Astrocyte of the hippocampus (primary cell): ENCODE data around the gene VMAC.
A peak's percentile ranks its signal among the peaks of the same experiment; 100 is the strongest.

ENCODE experiments used
- DNase-seq: peaks from one replicate; pipeline ENCODE4 v3.0.0; 2011; ENCODE audit warnings: low read depth, low spot score

The VMAC gene

DNA sequence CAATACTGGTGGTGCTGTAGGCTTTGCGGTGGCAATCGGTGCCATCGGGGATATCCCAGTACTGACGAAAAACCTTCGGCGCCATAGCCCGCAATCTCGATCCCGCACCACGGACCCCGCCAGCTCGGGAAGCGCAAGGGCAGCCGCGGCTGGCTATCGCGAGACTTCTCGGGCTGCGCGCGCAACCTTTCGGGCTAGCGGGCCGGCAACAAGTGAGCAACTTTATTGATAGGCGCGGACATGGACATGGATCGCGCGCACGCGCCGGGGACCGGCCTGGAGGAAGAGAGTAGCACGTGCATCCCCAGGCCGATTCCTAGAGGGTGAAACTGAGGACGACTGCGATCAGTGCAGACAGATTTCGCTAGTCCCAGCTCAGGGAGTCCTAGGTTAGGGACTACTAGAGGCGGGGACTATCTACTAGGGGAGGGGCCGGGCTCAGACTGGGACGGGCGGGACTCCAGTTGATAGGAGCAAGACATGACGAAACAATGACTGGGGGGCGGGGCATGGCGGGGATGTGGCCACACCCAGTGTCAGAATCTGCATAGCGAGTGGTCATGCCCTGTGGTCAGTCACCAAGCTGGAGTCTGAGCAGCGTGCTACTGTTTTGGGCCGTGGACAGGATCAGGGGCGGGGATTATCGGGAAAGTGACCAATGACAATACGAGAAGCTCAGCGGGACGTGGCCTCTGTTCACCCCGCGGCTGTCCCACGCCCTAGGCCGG, 884 bp upstream of the VMAC start, which contains the start of gene NDUFA11:
TSS of gene NDUFA11 (minus strand) at position 167 of the 728 bp plus-strand sequence. CDS start at position 85, 82 bp downstream.
- DNase-seq = peak; percentile 98

DNA sequence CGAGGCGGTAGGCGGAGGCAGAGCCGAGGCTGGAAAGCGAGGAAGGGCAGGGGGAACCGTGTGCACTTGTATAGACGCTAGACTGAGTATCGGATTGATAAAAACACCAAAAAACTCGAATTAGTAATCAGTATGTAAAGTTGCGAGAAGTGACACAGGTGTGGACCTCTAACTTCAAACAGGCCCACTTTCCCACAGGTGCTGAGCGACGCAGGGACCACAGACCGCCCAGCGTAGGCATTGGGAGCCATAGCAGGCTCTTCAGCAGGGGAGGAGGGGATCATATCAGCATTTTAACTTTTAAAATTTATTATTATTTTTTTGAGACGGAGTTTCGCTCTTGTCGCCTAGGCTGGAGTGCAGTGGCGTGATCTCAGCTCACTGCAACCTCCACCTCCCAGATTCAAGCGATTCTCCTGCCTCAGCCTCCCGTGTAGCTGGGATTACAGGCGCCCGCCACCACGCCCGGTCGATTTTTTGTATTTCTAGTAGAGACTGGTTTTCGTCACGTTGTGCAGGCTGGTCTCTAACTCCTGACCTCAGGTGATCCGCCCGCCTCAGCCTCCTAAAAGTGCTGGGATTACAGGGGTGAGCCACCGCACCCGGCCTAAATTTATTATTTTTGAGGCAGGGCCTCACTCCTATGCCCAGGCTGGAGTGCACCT, 574 bp downstream of the VMAC start:
- no peak for DNase-seq

DNA sequence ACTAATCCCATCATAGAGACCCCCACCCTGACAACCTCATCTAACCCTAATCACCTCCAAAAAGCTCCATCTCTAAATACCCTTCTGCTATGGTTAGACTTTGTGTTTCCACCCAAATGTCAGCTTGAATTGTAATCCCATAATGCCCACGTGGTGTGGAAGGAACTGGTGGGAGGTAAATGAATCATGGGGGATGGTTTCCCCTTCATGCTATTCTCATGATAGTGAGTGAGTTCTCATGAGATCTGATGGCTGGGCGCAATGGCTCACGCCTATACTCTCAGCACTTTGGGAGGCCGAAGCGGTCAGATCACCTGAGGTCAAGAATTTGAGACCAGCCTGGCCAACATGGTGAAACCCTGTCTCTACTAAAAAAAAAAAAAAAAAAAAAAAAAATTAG, 2.6 kb downstream of the VMAC start:
- no peak for DNase-seq

DNA sequence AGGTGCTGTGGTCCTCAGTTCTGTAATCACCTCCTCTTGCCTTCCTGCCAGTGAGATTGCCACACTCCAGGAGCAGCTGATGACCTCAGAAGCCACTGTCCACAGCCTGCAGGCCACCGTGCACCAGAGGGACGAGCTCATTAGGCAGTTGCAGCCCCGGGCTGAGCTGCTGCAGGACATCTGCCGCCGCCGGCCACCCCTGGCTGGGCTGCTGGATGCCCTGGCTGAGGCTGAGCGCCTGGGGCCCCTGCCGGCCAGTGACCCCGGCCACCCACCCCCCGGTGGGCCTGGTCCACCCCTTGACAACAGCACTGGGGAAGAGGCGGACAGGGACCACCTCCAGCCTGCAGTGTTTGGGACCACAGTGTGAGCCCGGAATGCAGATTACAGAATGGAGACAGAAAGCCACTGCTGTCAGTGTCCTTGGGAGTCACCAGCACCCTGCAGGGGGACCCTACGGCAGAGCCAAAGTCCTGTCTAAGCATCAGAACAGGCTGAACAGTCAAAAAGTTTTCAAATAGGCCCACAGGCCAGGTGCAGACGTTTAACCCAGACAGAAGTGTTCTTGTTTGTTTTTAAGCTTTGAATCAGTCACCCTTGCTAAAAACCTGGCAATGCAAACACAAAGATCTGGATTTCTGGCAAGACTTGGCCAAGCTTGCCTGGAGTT, 4.2 kb downstream of the VMAC start:
- no peak for DNase-seq

DNA sequence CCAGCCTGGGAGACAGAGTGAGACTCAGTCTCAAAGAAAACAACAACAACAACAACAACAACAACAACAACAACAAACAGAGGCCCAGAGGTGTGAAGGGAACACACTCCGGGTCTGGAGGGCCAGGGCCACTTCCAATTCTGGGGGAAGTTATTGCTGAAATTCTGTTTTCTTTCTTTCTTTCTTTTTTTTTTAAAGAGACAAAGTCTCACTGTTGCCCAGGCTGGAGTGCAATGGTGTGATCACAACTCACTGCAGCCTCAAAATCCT, 5.9 kb downstream of the VMAC start:
- DNase-seq = no peak

DNA sequence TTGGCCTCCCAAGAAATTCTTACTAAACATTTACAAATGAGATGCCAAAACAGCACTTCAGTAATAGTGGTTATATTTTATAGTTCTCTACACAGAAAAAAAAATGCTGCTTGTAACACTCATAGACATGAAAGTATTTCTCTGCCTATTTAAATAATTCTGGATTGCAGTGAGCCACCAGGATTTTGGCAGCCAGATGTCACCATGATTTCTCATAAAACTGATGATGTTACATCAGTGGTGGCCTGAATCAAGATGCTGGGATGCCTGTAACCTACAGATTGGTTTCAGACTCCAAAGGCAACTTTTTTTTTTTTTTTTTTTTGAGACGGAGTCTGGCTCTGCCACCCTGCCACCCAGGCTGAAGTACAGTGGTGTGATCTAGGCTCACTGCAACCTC, 6.7 kb downstream of the VMAC start:
- no peak for DNase-seq

DNA sequence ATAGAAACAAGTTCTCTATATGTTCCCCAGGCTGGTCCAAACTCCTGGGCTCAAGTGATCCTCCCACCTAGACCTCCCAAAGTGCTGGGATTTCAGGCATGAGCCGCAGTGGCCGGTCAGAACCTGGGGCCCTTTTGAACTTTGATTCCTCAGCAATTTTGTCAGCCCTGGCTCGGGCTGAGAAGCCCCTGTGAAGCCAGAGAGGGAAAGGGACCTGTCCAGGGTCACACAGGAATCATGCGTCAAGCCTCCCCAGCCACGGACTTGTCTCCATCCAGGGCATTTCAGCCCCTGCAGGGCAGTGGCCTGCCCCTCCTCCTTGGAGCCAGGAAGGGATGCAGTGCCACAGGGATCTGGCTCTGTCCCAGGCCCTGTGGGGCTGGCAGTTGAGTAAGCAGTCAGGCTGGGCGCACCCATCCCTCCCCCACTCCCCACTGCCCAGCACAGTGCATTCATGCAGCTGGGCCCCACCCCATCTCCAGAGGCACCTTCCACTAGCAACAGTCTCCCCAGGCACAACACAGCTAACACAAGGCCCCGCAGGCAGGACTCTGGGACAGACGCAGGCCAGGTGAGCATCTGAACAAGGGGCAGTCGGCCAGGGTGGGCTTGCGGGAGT, 9.2 kb downstream of the VMAC start, which contains the start of gene CAPS:
TSS of gene CAPS (plus strand) at position 516 of the 619 bp plus-strand sequence. CDS start 153 bp downstream, outside the sequence.
- DNase-seq = peak; percentile 94

DNA sequence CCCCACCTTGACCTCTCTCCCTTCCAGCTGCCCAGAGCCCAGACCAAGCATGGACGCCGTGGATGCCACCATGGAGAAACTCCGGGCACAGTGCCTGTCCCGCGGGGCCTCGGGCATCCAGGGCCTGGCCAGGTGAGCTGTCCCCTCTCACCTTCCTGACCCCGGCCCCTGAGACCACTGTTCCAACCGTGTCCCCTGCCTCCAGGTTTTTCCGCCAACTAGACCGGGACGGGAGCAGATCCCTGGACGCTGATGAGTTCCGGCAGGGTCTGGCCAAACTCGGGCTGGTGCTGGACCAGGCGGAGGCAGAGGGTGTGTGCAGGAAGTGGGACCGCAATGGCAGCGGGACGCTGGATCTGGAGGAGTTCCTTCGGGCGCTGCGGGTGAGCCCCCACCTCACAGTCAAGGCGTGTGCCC, 9.7 kb downstream of the VMAC start:
- no peak for DNase-seq

DNA sequence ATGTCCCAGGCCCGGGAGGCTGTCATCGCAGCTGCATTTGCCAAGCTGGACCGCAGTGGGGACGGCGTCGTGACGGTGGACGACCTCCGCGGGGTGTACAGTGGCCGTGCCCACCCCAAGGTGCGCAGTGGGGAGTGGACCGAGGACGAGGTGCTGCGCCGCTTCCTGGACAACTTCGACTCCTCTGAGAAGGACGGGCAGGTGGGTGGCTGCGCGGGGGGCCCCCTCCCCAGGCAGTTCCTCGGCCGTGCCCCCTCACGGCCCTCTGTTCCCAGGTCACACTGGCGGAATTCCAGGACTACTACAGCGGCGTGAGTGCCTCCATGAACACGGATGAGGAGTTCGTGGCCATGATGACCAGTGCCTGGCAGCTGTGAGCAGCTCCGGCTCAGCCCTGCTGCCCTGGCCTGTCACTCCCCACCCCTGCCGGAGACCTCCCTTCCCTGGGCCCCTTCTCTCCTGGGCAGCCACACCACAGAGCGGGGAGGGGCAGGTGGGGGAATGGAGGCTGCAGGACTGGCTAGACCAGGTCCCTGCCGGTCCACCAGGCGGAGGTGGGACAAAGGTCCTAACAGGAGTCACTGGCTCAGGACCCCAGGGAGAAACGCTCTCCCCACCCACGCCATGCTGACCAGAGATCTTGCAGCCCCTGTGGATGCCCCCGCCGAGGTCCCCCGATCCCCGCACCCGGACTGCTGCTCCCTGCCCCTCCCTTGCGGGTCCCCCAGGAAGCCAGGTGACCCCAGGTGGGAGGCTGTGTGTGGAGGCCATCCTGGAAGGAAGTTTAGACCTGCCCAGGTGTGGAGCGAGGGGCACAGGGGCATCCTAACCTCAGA, 10.5 kb downstream of the VMAC start:
- no peak for DNase-seq

DNA sequence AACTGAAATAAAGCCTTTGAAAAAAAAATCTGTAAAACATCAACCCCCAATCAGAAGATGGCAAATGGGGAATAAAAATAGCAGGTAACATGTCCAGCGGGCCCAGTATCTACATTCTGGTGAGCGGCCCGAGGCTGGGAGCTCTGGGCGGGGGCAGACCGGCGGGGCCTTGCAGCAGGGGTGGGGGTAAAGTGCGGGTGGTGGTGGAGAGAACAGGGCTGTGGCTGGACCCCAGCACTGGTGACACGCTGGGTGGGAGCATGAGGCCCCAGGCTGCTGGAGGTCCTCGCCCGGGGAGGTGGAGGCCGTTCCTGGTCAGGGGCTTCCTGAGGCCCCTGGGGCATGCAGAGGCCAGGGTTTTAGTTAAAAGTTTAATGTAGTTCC, 11.1 kb downstream of the VMAC start:
- no peak for DNase-seq

DNA sequence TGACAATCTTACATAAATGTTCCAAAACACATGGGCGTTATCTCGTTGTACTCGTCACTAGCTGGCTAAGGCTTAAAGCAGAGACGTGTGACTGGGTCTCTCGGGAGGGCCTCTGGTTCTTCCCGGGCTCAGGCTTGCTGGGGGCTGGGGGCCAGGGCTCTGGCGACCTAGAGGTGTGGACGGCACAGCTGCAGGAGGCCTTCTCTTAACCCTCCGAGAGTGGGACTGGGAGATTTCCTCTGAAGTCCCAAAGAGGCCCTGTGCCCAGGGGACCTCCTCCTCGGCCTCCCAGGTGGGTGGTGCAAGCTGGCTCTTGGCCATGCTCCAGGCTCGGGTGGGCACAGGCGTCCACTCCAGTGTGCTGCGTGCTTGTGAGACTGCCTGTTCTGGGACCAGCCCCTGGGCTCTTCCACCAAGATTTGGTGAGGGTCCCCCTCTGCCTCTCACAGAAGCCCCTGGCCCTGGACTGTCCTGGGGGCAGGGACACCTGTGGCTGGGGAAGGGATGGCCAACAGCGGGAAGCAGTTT, 11.6 kb downstream of the VMAC start:
- DNase-seq = no peak

DNA sequence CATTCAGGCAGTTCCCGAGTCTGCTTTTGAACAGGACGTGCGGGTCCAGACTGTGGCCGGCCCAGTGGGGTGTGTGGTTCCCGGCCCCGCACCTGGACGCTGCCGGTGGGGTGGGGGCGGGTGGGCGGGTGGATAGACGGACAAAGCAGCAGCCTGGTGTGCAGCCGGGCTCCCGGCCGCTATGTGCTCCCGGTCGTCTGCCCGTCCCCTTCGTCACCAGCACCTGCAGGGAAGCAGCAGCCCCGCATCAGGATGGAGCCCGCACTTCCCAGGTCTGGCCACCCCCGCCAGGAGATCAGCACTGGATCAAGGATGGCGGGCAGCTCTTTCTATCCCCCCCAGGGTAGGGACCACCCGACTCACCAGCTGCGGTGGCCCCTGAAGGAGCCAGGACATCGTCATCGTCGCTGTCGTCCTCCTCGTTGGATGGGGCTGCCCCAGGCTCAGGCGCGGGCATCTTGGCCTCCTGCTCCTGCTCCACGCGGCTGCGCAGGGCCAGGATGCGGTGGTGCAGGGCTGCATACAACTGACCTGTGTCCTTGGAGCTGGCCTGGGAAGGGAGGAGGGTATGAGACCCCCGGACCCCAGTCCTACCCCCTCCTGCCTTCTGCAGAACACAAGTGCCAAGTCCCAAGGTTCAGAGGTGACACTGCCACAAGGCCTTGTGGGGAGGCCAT, 12.9 kb downstream of the VMAC start:
- DNase-seq = no peak

DNA sequence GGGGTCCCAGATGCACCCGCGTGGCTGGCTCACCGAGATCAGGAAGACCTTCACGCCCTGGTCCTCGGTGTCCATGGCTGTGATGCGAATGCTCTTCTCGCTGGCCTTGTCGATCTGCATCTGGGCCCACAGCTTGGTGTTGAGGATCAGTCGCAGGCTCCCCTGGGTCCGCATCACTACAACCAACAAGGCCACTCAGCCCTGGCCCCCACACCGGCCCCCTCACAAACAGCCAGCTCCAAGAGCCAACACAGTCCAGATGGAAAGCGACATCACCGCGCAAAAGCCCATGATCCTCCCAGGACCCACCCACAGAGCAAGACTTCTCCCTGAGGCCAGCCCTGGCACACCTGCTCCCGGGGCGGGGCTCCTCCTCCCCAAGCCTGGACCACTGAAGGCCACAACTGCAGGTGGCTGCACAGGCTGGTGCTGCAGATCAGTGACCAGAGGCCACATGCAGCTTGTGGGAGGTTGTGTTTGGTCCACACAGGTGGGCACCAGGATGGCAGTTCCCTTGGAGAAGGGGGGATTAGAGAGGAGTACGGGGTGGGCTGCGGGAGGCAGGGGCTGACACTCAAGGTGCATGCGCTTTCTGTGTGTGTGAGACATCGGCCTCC, 13.9 kb downstream of the VMAC start:
- no peak for DNase-seq

DNA sequence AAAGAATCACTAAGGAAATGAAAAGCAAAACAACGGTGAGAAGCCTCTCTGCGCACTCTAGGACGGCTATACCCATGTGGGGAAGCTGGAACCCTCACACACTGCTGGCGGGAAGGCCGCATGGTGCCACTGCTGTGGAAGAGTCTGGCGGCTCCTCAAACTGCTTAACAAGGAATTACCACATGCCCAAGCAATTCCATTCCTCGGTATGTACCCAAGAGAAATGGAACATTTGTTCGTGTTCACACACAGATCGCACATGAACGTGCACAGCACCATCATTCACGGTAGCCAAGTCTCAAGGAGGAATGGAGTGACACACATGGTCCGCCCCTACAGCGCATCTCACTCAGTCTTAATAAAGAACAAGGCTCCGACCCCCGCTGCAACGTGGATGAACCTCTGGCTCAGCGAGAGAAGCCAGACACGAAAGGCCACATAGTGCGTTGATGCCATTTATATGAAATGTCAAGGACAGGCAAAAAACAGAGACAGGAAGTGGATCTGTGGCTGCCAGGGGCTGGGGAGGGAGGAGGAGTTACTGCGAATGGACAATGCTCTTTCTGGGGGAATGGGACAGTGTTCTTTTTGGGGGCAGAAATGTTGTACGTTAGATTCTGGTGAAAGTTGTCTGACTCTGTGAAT, 17.0 kb downstream of the VMAC start:
- DNase-seq = no peak

DNA sequence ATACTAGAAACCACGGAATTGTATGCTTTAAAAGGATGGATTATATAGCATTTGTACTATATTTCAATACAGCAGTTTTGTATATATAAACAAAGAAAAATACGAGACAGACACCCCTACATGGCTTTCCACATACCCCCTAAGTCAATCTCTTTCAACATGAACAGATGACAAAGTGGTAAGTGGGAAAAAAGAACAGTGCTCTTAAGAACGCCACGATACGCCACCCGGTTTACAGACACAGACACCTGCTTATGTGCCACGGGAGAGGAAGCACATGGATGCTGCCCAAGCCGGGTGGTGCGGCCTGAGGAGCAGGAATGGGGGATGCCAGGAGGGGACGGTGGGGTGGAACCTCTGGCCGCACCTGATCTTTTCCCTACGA, 17.5 kb downstream of the VMAC start:
- no peak for DNase-seq

DNA sequence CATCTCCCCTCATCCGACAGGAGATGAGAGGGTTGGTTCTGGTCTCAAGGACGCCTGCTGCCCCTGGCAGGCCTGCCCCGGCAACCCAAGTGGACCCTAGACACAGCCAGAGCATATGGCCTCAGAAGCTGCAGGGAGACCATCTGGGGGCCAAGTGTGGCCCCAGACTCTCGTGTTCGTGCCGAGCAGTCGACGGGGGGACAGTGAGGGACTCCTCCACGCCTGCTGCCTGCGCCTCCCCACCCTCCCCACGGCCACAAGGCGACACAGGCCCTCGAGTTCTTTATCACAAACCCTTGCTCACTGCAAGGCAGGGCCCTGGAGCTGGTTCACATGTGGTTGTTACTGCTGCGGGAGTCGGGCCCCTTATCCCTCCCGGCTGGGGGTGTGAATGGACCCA, 18.7 kb downstream of the VMAC start:
- no peak for DNase-seq

DNA sequence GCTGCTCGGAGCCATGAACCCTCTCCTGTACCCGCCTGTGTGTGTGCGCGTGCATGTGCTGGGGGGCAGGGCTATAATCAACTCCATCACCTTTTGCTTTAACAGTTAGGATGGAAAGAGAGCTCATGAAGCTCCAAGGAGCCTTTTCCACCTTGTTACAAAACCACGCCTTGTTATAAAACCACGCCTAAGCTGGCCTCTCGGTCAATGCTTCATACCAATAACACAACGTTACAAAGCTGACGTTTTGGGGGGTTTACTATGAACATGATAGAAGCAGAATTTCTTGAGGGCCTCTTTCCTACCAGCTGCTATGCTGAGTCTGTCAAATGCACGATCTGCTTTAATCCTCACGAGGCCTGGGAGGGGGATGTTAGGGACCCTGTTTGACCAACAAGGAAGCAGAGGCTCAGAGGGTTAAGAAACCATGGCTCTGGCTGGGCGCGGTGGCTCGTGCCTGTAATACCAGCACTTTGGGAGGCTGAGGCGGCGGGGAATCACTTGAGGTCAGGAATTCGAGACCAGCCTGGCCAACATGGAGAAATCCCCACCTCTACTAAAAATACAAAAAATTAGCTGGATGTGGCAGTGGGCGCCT, 21.3 kb downstream of the VMAC start:
- no peak for DNase-seq

DNA sequence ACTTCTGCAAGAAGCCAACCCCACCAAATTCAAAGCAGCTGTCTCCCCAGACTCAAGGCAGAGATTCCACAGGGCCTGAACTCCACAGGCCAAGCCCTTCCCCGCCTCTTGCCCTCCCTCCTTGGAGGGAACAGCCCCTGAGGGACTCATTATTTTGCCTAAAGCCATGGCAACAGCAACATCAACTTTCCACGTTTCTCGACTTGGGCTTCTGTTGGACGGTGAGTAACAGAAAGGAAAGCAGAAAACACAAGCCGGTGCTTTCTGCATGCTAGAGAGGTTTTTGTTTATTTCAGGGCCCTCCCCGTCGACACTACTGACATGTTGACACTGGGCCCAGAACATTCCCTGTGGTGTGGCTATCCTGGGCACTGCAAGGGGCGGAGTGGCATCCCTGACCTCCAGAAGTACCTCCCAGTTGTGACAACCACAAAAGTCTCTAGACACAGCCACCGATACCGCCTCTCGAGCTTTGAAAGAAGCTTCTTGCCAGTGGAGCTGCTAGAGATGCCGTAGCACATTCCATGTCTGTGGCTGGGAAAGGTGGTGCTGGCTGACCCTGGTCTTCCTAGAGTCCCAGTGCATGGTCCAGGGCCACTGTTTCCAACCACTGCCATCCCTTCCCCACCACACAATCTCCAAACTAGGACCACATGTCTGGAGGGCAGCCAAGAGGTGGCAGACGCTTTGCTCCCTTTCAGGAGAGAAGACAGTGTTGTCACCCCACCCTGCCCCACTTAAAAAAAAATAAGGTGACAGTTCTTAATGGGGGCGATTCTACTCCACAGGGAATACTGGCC, 22.2 kb downstream of the VMAC start:
- peak; percentile 26 for DNase-seq

DNA sequence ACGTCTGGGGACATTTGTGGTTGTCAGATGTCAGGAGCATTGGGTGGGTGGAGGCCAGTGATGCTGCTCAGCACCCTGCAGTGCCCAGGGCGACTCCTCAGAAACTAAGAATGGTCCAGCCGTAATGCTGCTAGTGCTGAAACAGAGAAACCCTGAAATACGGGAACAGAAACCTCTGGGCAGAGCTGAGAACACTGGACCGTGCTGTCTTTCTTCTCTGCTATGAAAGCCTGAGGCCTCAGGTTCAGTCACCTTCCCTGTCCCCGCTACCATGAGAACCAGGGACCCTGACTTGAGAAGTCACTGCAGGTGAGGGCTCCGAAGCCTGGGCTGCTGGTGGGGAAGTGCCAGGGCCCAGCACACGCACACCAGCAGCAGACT, 22.8 kb downstream of the VMAC start:
- no peak for DNase-seq
